GM19035 (cell line): ENCODE results near the gene ASIC3.
"Not testable (repeated sequence)": the region's sequence is repeated elsewhere in the genome, so short reads cannot be mapped to it uniquely, and the experiment has no call there.

ENCODE experiments used
- ATAC-seq: cut with Tn5 transposase; IDR thresholded peaks from one replicate; pipeline ENCODE4 v1.9.1; 2021; ENCODE audit not compliant: unreplicated experiment

Gene ASIC3

DNA sequence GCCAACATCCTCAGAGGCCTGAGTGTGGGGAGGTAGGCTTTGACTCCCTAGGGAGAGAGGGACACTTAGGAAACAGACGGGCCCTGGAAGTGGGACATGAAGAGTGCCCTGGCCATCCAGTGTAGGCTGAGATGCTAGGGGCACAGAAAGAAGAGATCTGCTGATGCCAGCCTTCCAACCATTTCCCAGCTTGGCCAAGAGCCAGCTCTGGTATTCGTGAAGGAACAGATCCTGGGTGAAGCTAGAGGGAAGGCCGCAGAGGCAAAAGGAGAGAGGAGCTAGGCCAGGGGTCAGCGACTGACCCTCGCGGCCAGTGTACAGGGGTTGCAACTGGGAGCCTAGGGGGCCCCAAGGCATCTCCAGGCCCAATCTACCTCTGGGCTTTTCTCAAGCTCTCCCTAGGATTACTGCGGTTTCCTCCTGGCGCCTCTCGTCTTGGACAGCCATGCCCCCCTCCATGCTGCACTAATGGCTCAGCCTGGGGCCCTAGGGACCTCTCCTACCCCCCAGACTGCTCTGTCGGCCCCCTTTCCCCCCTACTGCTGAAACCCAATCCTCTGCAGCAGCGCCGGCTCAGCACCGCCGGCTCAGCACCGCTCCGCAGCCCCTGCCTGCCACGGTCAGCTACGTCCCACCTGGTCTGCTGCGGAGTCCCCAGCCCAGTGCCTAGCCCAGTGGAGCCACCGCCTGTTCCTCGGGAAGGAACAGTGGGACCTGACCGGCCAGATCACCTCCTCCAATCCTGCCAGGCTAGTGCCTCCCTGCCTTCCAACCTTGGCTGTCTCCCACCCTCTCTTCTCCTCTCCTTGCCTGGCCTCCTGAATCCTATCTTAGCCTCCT lies at the start of gene ASIC3:
TSS of gene ASIC3 (plus strand) at position 556 of the 840 bp plus-strand sequence. CDS start 355 bp downstream, outside the sequence.
- ATAC-seq: no peak

GRCh38 chr7:150999001-150999400 lies 49.3 kb upstream of the ASIC3 start:
- ATAC-seq: no peak

DNA sequence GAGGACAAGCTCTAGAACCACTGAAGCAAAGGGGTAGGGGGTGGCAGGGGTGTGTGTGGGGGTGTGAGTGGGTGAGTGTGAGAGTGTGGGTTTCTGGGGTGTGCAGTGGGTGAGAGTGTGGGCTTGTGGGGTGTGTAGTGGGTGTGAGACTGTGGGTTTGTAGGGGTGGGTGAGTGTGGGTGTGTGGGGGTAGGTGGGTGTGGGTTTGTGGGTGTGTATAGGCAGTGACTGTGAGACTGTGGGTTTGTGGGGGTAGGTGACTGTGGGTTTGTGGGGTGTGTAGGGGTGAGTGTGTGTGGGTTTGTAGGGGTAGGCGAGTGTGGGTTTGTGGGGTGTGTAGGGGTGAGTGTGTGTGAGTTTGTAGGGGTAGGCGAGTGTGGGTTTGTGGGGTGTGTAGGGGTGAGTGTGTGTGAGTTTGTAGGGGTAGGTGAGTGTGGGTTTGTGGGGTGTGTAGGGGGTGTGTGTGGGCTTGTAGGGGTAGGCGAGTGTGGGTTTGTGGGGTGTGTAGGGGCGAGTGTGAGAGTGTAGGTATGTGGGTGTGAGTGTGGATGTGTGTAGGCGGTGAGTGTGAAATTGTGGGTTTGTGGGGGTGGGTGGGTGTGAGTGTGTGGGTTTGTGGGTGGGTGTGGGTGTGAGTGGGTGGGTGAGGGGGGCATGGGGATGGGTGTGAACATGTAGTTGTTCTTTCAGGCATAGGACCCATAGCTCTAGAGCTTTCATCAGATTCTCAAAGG lies 48.7 kb upstream of the ASIC3 start:
- no peak for ATAC-seq

DNA sequence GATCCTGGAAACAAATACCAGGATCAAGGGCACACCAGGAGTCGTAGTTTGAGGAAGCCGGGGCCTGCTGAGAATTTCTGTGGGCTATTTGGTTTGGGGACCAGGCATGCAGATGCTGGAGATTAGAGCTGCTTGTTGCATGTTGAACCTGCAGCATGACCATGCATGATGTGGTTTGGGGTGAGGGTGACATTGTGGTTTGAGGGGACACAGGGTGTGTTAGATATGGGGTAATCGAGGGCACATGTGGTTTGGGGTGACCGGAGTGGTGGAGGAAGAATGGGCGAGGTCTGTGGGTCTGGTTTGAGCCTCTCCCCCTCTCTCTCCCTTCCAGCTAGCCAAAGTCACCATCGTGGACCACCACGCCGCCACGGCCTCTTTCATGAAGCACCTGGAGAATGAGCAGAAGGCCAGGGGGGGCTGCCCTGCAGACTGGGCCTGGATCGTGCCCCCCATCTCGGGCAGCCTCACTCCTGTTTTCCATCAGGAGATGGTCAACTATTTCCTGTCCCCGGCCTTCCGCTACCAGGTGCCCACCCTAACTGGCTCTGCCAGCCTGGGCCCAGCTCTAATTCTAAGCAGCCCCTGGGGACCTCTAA lies 47.3 kb upstream of the ASIC3 start:
- no peak for ATAC-seq

GRCh38 chr7:151001546-151001945 lies 46.8 kb upstream of the ASIC3 start:
- ATAC-seq: no peak

GRCh38 chr7:151003572-151003971 lies 44.8 kb upstream of the ASIC3 start:
- ATAC-seq: no peak

GRCh38 chr7:151005566-151005965 lies 42.8 kb upstream of the ASIC3 start:
- no peak for ATAC-seq

GRCh38 chr7:151006590-151007300 lies 41.6 kb upstream of the ASIC3 start:
- no peak for ATAC-seq

DNA sequence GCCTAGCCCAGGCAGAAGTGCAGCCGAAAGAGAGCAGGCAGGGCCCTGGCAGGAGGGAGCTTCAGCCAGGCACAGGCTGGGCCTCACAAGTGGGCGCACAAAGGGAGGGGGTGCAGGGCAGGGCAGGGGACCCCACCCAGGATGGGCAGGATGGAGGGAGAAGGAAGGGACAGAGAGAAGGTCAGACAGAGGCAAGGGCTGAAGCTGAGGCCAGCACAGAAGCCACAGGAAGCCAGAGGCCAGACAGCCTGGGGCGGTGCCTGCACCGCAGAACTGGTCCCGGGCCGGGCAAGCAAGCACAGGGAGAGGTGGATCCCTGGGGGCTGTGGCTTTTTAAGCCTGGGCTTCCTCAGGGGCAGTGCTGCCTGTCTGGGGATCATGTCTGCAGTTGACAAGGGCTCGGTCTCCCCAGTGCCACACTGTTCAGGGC lies 40.8 kb upstream of the ASIC3 start:
- ATAC-seq: no peak

GRCh38 chr7:151008143-151008510 lies 40.2 kb upstream of the ASIC3 start:
- no peak for ATAC-seq

- peak; percentile 66 for ATAC-seq
Measured at GRCh38 chr7:151008511-151009323, 39.6 kb upstream of the ASIC3 start.

GRCh38 chr7:151009327-151010036 lies 38.8 kb upstream of the ASIC3 start:
- no peak for ATAC-seq

GRCh38 chr7:151010037-151010306 lies 38.4 kb upstream of the ASIC3 start:
- no peak for ATAC-seq

- ATAC-seq: no peak
Measured at GRCh38 chr7:151010307-151011096, 37.8 kb upstream of the ASIC3 start.

DNA sequence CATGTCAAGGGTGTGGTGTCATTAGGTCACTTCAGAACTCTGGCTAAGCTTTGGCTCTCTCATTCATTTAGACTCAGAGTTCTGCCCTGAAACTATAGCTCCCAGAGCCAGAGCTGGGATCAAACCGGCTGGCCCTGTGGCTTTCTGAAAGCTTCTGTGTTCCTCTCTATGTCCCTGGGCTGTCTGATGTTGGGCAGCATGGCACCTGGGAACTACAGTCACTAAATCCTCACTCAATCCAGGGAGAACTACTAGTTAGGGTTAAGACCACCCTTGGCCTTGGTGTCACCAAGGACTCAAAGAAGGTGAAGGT lies 37.3 kb upstream of the ASIC3 start:
- ATAC-seq: no peak

DNA sequence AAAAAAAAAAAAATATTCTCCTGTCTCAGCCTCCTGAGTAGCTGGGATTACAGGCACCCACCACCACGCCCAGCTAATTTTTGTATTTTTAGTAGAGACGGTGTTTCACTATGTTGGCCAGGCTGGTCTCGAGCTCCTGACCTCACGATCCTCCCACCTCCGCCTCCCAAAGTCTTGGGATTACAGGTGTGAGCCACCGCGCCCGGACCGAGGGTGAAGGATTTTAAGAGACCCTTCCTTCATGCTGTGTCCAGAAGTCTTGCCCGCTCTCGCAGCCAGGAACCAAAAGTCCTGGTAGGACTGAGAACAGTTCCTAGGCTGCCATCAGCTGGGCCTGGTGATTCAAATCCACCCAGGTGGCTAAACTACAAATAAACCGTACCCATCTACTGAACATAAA lies 36.7 kb upstream of the ASIC3 start:
- ATAC-seq: not testable (repeated sequence)

- no peak for ATAC-seq
Measured at GRCh38 chr7:151012031-151012692, 36.2 kb upstream of the ASIC3 start.

DNA sequence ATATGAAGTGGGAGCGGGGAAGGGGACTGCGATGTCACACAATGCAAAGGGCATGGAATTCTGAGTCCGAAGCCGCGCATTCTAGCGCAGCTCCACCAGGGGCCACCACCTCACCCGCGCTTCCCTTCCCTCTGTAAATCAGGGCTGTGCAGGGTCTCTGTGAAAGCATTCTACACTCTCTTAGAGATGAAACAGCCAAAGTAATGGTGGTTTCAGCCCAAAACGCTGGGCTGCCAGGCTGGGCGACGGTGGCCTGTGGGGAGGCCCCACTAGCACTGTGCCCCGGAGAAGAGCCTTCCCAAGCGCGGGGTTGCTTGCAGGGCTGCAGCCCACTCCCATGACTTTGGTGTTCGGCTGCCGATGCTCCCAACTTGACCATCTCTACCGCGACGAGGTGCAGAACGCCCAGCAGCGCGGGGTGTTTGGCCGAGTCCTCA lies 35.4 kb upstream of the ASIC3 start:
- ATAC-seq: no peak

- no peak for ATAC-seq
Measured at GRCh38 chr7:151013356-151013732, 35.0 kb upstream of the ASIC3 start.
